GM18873 (cell line): ENCODE measurements around the gene IL26.

Experiments
- ATAC-seq: cut with Tn5 transposase; IDR thresholded peaks from one replicate; pipeline ENCODE4 v1.9.1; 2021; ENCODE audit warnings: mild to moderate bottlenecking, moderate library complexity, moderate number of reproducible peaks; ENCODE audit not compliant: unreplicated experiment, low FRiP score

IL26 gene

DNA sequence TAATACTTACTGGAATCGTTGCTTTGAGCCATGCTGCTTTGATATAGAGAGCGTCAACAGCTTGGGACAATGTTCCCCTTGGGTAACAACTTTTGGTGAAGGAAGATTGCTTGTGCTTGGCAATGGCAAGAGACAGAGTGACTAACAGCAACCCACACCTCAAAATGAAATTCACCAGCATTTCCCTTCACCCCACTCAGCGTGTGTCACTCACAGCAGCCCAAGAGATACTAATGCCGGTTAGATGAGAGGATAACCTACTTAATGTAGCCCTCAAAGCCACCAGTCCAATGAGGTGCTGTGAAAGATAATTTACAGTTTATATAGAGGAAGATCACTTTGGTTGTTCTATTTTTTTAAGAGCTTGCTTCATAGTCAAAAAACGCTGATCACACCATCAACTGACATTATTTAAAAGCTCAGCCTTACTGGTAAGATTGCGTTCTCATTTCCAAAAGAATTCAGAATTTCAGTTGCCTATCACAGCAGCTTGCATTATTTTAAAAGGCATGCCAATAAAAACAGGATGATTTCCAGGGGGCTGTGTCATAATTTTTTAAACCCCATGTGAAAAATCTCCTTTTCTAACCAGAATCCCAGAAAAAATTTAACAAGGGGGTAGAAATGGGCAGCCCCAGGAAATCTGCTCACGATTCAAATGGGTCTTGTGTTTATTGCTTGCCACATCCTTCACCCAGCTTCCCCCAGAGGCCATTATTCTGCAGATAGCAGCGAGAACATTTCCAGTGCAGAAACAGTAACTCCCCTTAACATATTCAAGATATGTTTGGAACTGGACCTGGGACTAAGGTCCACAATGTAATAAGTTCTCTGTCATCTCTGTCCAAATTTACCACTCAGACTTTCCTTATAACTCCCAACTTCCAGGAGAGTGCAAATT lies at the start of gene IL26:
TSS of gene IL26 (minus strand) at position 235 of the 901 bp plus-strand sequence. CDS start at position 181, 54 bp downstream.
- ATAC-seq: no peak

DNA sequence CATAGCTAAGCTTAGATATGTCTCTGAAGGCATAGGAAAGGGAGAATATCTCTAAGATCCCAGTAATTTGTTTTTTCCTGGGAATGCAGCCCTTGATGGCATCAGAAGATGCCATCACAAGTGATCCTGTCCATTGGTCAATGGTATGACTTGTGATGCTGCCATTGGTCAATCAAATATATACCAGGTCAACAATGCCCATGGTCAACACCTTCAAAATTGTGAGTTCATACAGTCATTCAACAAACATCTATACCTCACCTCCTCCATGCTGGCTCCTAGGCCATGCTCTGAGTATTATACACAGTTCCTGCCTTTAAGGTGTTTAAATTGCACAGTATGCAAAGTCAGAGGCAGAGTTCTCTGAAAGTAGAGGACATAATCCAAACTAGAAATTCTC lies 47.1 kb upstream of the IL26 start:
- ATAC-seq: no peak

GRCh38 chr12:68271346-68271745 lies 45.7 kb upstream of the IL26 start:
- no peak for ATAC-seq

DNA sequence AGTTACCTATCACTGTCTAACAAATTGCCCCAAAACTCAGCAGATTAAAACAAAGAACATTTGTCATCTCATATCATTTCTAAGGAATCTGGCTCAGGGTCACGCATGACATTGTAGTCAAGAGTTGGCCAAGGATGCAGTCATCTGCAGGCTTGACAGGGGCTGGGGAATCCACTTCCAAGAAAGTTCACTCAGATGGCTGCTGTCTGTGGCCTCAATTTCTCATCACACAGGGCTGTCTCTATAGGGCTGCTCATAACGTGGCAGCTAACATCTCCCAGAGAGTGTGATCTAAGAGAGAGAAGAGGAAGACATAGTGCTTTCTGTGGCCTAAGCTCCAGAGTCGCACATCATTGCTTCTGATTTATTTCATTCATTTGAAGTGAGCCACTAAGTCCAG lies 44.7 kb upstream of the IL26 start:
- no peak for ATAC-seq

GRCh38 chr12:68269779-68270178 lies 44.2 kb upstream of the IL26 start:
- ATAC-seq: no peak

DNA sequence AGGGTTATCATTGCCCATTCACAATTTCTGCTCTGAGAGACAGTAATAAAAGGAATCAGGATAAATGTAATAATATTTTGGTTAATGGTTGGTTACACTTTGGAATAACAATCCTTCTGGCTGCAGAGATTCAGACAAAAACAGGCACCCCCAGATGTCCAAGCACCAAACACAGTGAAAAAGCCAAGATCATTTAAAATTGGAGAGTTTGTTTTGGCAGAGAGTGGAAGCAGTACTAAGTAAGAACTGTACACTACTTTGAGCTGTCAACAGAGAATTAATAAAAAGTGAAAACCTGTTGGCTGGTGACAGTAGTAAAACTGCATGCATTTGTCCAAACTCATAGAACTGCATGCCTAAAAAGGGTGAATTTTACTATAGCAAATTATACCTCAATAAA lies 43.4 kb upstream of the IL26 start:
- no peak for ATAC-seq

- ATAC-seq: no peak
Measured at GRCh38 chr12:68267892-68268396, 42.3 kb upstream of the IL26 start.

GRCh38 chr12:68264857-68265256 lies 39.2 kb upstream of the IL26 start:
- no peak for ATAC-seq

- no peak for ATAC-seq
Measured at GRCh38 chr12:68264158-68264855, 38.7 kb upstream of the IL26 start.

GRCh38 chr12:68263366-68263765 lies 37.8 kb upstream of the IL26 start:
- no peak for ATAC-seq

DNA sequence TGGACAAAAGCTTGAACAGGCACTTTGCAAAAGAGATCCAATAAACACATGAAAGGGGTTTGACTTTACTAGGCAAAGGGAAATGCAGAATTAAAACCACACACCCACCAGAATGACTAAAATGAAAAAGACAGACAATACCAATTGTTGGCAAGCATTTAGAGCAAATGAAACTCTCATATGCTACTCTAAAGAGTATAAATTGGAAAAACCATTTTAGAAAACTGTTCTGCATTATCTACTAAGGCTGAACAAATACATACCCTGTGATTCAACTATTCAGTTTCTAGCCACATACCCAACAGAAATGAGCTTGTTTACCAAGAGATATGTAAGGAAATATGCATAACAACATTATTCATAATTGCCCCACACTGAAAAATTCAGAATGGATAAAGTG lies 36.3 kb upstream of the IL26 start:
- no peak for ATAC-seq

GRCh38 chr12:68260153-68260552 lies 34.5 kb upstream of the IL26 start:
- no peak for ATAC-seq

DNA sequence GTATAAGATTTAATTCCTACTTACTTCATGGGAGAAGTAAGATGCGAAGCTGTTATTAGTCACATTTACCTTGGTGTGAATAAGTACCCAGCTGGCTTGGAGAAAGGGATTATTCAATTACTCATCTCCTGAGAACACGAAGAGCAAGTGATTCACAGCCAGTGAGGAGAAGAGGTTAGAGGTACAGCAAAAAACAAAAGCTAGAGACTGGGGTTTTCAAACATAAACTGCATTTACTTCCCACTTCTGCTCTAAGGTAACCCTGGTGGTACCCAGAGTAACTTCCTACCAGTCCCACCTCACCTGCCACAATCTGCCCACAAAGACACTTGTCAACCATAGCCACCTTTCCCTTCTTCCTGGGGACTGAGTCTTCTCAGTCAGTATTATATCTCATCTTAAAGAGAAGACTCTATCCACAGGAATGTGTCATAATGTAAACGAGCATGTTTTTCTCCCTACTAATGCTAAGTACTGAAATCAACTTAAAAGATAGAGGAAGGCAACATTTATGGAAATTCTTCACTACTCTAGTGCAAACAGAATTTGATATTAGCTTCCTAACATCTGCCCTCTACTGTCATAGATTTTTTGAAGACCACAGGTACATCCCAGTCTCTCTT lies 33.8 kb upstream of the IL26 start:
- ATAC-seq: no peak

- no peak for ATAC-seq
Measured at GRCh38 chr12:68253504-68253903, 27.9 kb upstream of the IL26 start, which contains the start of gene IL22. Gene IL22, minus strand, starts transcription at chr12:68253604. Its CDS starts 156 bp downstream, at chr12:68253448.

DNA sequence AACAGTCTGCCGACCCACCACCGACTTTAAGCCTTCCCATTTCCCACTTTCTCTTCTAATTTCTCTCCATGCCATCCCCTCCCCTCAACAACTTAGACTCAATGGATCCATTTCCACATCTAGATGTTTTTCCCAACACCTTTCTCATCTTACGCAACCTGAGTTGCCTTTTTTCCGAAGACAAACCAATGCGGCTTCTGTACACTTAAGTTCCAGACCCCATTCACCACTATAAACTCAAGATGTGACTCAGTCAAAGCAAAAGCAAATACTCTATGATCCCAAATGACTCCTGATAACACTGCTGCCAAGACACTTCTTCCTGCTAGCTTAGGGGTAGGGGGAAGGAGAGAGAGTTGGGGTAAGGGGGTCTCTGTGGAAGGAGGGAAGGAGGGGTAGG lies 26.5 kb upstream of the IL26 start:
- ATAC-seq: no peak

DNA sequence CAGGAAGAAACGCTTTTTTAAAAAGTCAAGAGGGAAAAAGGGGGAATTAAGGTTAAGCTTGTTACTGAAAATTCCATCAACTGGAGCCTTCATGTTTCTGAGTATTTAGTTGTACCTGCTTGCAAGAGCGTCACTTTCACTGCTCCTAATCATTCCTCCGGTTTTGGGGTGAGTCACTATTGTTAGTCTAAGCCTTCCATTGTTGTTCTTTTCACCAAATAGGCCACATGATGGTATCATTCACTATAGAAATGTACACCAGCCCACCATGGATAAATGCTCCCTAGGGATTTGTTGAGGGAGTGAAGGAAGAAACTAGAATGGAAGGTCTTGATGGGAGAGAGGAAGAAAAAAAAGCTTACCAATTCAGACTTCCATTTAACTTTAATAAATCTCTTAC lies 24.8 kb upstream of the IL26 start:
- ATAC-seq: no peak

DNA sequence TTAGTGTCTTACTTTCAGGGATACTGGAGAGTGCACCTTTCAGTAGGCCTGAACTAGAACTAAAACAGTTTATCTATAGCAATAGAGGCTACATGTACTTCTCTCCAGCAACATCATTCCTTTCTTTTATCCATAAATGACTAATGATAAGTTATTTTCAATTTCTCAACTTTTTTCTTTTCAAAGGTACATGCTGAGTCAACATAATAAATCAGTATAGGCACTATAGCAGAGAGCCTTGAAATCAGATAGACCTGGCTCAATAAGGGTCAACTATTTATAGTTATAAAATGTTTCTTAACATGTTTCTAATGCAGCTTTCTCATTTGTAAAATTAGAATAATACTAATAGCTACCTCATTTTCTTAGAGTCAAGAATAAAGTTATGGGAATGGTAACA lies 22.2 kb upstream of the IL26 start:
- no peak for ATAC-seq

GRCh38 chr12:68246350-68246749 lies 20.7 kb upstream of the IL26 start:
- no peak for ATAC-seq

- no peak for ATAC-seq
Measured at GRCh38 chr12:68245180-68246021, 19.8 kb upstream of the IL26 start.

- ATAC-seq: no peak
Measured at GRCh38 chr12:68242777-68243176, 17.2 kb upstream of the IL26 start.
